ENCODE results near the gene SMC6. TPM values are rescaled to one million over a fixed set of nuclear protein-coding genes. Genes with fewer than 3 reads are reported as not detected.

The SMC6 gene
- polyA plus RNA-seq, 1 donor (not counting 4 experiments of a cell fraction or from before 2014, with no cell fraction given), result 24.4 TPM

DNA sequence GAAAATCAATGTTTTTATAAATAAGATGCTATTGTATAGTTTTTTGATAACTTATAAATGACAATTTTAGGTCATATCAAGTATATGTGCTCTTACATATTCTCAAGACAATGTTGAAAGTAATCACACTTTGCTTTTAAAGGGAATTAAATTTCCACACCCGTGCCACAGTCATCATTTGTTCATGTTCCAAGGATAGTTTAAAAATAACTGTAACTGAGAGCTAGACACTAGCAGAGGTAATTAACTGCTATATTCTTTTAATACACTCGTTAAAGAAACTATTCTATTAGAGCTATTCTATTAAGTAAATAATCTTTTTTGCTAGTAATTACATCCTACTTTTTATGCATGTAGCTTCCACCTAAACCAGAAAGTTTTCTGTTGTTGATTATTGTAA, 18.3 kb upstream of the SMC6 start:
- no peak overlapping the region for H3K27ac ChIP-seq (ENCODE audit: control insufficient read depth, insufficient read depth, low read length)
- no peaks in the 10 kb centered on the region for H3K79me2 ChIP-seq (ENCODE audit: control insufficient read depth, insufficient read depth, low read length)
- FAIRE-seq, result no peak
- H3K4me3 ChIP-seq (ENCODE audit: control insufficient read depth in 2 of 3, extremely low read depth in 1 of 3, insufficient read depth in 2 of 3, low read depth in 1 of 3, low read length in 3 of 3), result no peak overlapping the region
- no peak overlapping the region for H3K4me2 ChIP-seq (ENCODE audit: control insufficient read depth, extremely low read depth, insufficient read depth, low read depth, low read length)
- H3K9me3 ChIP-seq (ENCODE audit: control insufficient read depth, low read depth, low read length), result no peaks in the 10 kb centered on the region
- no peak for TF ChIP-seq EZH2 (IDR thresholded peaks at IDR 0.05; ENCODE audit: low read length)
- TF ChIP-seq, protein P1, sequence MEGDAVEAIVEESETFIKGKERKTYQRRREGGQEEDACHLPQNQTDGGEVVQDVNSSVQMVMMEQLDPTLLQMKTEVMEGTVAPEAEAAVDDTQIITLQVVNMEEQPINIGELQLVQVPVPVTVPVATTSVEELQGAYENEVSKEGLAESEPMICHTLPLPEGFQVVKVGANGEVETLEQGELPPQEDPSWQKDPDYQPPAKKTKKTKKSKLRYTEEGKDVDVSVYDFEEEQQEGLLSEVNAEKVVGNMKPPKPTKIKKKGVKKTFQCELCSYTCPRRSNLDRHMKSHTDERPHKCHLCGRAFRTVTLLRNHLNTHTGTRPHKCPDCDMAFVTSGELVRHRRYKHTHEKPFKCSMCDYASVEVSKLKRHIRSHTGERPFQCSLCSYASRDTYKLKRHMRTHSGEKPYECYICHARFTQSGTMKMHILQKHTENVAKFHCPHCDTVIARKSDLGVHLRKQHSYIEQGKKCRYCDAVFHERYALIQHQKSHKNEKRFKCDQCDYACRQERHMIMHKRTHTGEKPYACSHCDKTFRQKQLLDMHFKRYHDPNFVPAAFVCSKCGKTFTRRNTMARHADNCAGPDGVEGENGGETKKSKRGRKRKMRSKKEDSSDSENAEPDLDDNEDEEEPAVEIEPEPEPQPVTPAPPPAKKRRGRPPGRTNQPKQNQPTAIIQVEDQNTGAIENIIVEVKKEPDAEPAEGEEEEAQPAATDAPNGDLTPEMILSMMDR (optimal IDR thresholded peaks at IDR 0.05 in 1 of 3, IDR thresholded peaks at IDR 0.05 in 1 of 3, conservative IDR thresholded peaks at IDR 0.05 in 1 of 3; ENCODE audit: extremely low read depth in 1 of 3, insufficient read depth in 2 of 3, low read length in 3 of 3), result no peak
- no peak overlapping the region for H3K9ac ChIP-seq (ENCODE audit: control insufficient read depth, extremely low read depth, insufficient read depth, low read length)
- no peaks in the 10 kb centered on the region for H3K9me1 ChIP-seq (ENCODE audit: control insufficient read depth, extremely low read depth, insufficient read depth, low read length)
- no peak overlapping the region for H2AFZ ChIP-seq (ENCODE audit: control insufficient read depth, low read length)
- no peaks in the 10 kb centered on the region for H4K20me1 ChIP-seq (ENCODE audit: control insufficient read depth, extremely low read depth, insufficient read depth, low read length)
- no peaks in the 10 kb centered on the region for H3K27me3 ChIP-seq (ENCODE audit: control insufficient read depth, extremely low read depth, insufficient read depth, low read length)
- peaks cover 0 to 25% of the 10 kb centered on the region in 2 experiments for H3K36me3 ChIP-seq (ENCODE audit: control insufficient read depth in 2 of 2, extremely low read depth in 1 of 2, insufficient read depth in 2 of 2, low read length in 2 of 2)
- DNase-seq (ENCODE audit: low read depth, low spot score), result no peak
- no peaks in the 10 kb centered on the region for H3K4me1 ChIP-seq (ENCODE audit: control insufficient read depth, extremely low read depth, insufficient read depth, low read length)
- dilution Hi-C loops (cut with MboI; ENCODE audit: extremely low pct_ligation_motif_present, low sequenced_read_pairs), result no loop called here

DNA sequence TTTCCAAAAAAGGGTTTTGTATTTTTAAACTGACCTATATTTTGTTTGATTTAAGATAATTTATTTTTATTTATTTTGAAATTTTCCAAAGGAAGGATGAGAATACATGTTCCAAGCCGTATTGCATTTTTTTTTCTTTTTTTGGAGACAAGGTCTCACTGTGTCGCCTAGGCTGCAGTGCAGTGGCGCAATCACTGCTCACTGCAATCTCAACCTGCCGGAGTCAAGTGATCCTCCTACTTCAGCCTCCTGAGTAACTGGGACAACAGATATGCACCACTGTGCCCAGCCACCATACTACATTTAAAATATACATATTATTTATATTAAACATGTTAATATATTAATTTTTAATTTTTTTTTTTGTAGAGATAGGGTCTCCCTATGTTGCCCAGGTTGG, 15.3 kb upstream of the SMC6 start:
- Histone ChIP-seq H3K4me2 (ENCODE audit: control insufficient read depth, extremely low read depth, insufficient read depth, low read depth, low read length) (no peak overlapping the region), H3K4me1 (ENCODE audit: control insufficient read depth, extremely low read depth, insufficient read depth, low read length) (no peaks in the 10 kb centered on the region), H3K27ac (ENCODE audit: control insufficient read depth, insufficient read depth, low read length) (no peak overlapping the region), H3K9ac (ENCODE audit: control insufficient read depth, extremely low read depth, insufficient read depth, low read length) (no peak overlapping the region), H3K79me2 (ENCODE audit: control insufficient read depth, insufficient read depth, low read length) (peaks cover 3% of the 10 kb centered on the region), H3K36me3 (ENCODE audit: control insufficient read depth in 2 of 2, extremely low read depth in 1 of 2, insufficient read depth in 2 of 2, low read length in 2 of 2) (peaks cover under 1 to 30% of the 10 kb centered on the region in 2 experiments), H3K27me3 (ENCODE audit: control insufficient read depth, extremely low read depth, insufficient read depth, low read length) (no peaks in the 10 kb centered on the region), H3K4me3 (ENCODE audit: control insufficient read depth in 2 of 3, extremely low read depth in 1 of 3, insufficient read depth in 2 of 3, low read depth in 1 of 3, low read length in 3 of 3) (no peak overlapping the region), H3K9me1 (ENCODE audit: control insufficient read depth, extremely low read depth, insufficient read depth, low read length) (no peaks in the 10 kb centered on the region), H3K9me3 (ENCODE audit: control insufficient read depth, low read depth, low read length) (no peaks in the 10 kb centered on the region), H4K20me1 (ENCODE audit: control insufficient read depth, extremely low read depth, insufficient read depth, low read length) (no peaks in the 10 kb centered on the region), H2AFZ (ENCODE audit: control insufficient read depth, low read length) (no peak overlapping the region)
- dilution Hi-C loops (cut with MboI; ENCODE audit: extremely low pct_ligation_motif_present, low sequenced_read_pairs), result no loop called here
- no peak for FAIRE-seq
- TF ChIP-seq, protein P1 (optimal IDR thresholded peaks at IDR 0.05 in 1 of 3, IDR thresholded peaks at IDR 0.05 in 1 of 3, conservative IDR thresholded peaks at IDR 0.05 in 1 of 3; ENCODE audit: extremely low read depth in 1 of 3, insufficient read depth in 2 of 3, low read length in 3 of 3), result no peak
- no peak for TF ChIP-seq EZH2 (IDR thresholded peaks at IDR 0.05; ENCODE audit: low read length)
- no peak for DNase-seq (ENCODE audit: low read depth, low spot score)
